CD4-positive, alpha-beta T cell treated with Interleukin-2 at 100 ng/mL for 4 hours (primary cell): ENCODE data around the gene ATXN1.
A peak's percentile ranks its signal among the peaks of the same experiment; 100 is the strongest.

ENCODE experiments used
- DNase-seq: peaks from one replicate; pipeline ENCODE4 v3.0.0-alpha.2; 2020; ENCODE audit warnings: low spot score

The ATXN1 gene

GRCh38 chr6:16437095-16437494, 324.2 kb downstream of the ATXN1 start:
- no peak for DNase-seq

- DNase-seq, result peak; percentile 61
These were observed 324.7 kb downstream of the ATXN1 start for GRCh38 chr6:16436550-16436949.

- no peak for DNase-seq
These were observed 326.4 kb downstream of the ATXN1 start for GRCh38 chr6:16434885-16435284.

DNA sequence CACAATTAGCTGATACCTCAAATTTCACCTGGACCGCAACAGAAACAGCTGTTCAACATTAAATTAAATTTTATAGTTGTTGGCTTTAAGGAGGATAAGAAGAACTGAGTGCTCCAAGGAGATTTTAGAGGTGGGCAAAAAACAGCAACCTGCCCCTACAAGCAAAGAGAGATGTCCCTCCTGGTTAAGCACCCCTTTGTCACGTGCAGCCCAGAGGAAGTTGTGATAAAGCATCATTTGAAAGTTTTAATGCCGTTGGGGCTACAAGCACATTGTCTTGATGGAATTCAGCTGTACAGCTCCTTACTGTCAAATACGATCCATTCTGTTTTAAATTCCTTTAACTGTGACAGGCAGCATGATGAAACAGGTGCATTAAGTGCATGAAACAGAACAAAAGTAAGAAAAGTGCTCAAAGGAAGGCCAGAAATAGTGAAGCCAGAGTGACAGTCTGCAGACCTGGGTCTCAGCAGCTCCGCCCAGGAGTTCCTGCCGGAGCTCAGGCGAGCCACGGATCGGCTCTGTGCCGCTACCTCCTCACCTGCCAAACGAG, 327.8 kb downstream of the ATXN1 start:
- no peak for DNase-seq

DNA sequence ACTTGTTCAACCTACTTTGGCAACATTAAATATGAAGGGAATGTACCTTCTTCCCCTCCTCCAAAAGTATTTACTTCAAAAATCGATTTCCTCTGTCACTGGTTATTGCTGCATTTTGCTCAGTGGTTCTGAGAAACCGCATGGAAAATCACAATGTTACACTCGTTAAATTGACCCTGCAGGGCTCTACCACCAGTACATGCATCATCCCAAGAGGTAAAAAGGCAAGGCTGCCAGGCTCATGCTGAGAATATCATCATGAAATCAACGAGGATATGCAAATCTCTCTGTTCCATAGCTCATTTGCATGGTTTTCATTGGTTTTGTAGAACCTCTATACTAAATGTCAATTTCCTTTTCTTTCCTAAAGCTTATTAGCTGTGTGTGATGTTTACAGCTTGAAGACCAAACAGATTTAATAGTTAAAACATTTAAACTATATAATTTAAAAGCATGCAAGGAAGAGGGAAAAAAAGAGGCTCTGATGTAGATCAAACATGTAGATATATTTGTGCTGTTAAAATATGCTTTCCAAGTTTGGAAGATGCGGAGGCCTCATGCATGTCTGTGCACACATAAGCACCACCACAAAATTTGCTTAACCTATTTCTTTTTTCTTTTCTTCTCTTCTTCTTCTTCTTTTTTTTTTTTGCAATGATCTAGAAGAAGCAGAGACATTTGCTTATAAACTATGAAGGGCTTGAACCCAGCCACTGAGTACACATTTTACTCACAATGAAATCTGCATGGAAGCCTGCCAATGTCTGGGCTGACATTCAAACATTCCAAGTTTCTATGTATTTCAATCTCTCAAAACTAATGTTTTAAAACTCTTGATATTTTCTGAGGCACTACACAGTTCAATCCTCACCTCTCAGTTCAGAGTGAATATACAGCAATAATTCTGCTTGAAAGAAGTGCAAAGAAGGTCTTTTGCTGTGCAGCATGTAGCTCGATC, 328.9 kb downstream of the ATXN1 start:
- DNase-seq, result no peak

- no peak for DNase-seq
These were observed 330.2 kb downstream of the ATXN1 start for GRCh38 chr6:16431106-16431505.

DNA sequence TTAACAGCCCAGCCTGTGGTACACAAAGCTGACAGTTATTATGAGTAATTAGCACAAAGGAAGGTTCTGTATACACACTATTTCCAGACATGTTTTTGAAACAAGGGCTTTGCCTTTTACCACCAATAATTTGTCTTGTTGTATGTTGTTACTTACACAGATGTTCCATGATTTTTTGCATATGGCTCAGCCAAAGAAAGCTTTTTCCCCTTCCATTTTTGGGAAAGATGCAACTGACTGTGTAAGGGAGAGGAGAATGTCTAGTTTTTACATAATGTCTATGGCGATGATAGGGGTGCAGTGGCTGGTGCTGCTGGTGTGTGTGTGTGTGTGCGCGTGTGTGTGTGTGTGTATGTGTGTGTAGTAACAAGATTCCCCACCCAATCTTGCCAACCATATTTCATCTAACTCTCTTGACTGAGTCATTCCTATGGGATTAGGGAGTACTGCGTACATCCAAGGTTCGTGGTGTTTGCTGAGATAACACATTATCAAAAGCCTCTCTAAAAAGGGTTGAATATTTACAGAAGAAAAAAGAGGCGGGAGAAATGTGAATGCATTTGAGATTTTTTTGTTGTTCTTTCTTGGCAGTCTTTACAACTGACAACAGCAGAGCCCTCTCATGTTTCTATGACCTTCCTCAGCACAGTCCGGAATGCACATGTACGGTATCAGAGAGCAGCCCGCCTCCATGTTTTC, 330.7 kb downstream of the ATXN1 start:
- no peak for DNase-seq

DNA sequence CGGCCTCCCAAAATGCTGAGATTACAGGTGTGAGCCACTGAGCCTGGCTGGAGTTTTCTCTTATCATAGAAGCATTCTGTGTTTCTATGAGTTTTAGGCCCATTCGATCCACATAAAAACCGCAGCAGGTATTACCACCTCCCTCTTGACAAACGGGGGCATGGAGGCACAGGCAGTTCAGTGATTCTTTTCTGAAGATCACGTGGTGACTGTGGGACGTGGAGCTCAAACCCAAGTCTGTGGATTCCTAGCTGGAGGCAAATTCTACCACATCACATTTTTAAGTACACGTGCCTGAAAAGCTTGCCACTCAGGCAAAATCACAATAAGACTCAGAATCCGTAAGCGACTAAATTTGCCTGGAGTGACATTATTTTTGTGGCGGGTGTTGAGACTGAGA, 331.6 kb downstream of the ATXN1 start:
- no peak for DNase-seq

DNA sequence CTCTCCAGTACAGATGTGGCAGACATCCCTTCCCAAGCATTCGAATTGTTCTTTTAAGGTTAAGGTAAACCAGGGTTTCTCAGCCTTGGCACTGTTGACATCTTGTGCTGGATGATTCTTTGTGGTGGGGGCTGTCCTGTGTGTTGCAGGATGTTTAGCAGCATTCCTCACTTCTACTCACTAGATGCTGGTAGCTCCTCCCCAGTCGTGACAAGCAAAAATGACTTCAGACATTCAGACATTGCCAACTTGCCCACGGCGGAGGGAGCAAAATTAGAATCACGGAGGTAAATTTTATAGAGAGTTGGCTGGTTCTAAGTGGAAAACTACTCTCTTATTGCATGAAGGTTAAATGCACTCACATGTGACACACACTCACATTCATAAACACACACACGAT, 334.1 kb downstream of the ATXN1 start:
- no peak for DNase-seq

- DNase-seq, result no peak
These were observed 335.2 kb downstream of the ATXN1 start for GRCh38 chr6:16425881-16426615.

- no peak for DNase-seq
These were observed 339.7 kb downstream of the ATXN1 start for GRCh38 chr6:16421462-16421960.

DNA sequence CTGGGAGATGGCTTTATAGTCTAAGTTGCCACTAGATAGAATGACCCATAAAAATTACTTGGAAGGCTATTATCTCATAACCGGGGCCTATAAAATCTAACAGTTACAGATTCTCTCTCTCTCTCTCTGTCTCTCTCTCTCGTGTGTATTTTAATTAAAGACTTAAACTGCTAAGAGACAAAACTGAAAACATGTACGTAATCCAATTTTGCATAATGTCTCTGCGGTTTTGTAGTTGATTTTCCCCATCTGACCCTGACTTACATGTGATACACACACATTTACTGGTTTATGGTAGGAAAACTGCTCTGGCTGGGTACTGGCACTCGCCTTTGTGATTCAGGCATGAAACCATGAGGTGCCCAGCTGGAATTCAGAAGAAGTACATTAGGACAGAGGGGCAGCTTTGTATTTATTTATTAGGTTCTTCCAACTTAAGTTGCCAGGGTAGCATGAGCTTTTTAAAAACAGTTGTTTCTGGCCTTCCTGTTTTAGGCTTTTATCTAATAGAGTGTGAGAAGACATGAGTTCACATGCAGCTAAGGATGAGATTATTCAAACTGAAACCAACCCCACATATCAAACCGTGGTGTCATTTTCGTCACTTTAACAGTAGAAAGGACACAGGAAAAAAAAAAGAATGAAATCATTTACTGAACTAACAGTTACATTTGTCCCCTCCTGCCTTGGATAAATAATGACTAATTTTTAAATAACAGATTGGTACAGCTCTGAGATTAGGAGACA, 340.4 kb downstream of the ATXN1 start:
- DNase-seq, result peak; percentile 72

DNA sequence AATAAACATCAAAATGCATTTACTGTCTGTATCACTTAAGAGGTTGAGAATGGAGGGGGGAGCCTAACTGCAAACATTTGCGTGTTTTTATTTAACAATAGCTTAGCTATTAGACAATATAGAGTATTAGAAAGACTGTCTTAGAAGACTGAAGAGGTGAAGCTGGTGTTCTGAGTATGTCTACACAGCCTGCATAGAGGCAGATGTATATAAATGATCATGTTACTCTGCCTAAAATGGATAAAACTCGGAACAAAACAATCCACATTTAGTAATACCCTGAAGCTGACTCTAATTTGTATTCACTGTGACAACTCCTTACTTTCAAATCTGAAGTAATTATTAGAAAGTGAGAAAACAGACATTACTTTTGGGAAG, 340.9 kb downstream of the ATXN1 start:
- no peak for DNase-seq

DNA sequence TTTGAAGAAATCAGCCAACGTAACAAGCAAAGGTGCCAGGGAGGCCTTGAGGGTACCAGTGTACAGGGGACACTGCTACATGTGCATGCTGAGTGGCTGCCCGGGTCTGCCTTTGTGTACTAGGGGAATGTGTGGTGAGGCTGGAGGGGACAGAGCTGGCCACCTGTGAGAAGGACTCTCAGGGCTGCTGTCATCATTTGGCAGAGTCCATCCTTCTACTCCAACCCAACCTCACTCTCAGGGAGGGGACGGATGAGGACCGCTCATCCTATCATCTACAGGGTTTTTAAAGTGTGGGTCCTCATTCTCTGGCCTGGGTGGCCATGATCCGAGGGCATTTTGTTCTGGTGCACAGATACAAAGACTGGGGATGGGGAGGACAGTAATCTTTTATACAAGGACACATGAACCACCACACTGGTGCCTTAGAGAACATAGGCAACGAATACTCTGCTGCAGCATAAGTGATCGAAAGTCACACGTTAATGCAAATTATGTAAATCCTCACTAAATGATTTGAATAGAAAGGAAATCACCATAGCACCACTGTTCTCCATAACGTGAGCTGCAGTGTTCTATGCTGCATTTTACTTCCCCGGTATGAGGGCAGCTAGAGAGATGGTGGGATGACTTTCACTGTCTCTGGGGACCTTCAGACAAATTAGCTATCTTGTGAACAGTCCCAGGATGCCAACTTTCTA, 341.5 kb downstream of the ATXN1 start:
- DNase-seq, result no peak

DNA sequence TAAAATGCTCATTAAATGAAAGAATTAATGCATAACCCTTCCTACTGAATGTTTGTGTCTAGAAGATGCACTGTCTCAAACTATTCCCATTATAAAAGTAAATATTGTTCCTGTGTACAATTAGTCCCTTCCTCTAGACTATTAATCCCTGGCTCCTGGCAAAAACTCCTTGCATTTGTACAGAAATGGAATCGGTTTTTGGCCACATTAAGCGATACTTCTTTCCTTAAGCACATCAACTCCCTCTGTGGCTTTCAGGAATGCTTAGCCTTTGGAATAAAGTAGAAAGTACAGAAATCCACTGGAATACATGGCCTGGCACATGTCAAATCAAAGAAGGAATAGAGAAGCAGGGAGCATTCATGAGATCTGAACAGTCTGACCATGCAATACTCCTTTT, 343.1 kb downstream of the ATXN1 start:
- no peak for DNase-seq

GRCh38 chr6:16415677-16416076, 345.6 kb downstream of the ATXN1 start:
- no peak for DNase-seq

GRCh38 chr6:16414205-16414604, 347.1 kb downstream of the ATXN1 start:
- DNase-seq, result peak; percentile 41

DNA sequence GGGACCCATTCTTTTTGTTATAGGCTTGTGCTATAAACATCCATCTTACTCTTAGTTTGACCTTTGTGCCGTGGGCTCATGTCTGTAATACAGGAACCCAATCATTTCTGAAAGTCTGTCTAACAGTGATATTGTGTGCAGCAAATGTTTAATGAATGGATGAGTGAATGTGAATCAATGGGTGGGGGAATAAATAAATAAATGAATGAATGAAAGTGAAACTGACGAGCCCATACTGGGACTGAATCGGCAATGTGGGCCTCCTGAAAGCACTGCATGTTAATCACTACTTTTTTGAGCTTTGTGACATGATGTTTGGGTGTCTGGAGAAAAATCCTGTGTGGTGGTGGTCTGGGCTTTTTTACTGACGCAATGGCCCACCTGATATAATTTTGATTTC, 347.9 kb downstream of the ATXN1 start:
- DNase-seq, result peak; percentile 51

DNA sequence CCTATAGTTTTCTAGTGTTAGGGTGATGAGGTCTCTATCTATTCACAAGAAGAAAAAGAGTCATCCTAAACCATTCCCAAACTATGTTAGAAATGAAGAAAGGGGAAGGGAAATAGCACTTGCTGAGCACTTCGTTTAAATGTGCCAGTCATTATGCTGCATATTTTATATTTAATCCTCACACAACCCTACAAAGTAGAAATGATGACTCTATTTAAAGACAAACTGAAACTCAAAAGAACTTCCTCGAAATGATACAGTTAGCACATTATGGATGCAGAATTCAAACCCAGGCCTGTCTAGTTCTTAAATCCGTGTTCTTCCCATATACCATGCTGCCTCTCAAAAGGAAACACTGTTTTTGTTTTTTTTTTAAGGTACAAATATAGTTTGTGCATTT, 348.3 kb downstream of the ATXN1 start:
- no peak for DNase-seq

GRCh38 chr6:16412171-16412570, 349.1 kb downstream of the ATXN1 start:
- no peak for DNase-seq
